Ureter (tissue), 1 donor: Measurements from ENCODE around the gene RIN3. TPM values are rescaled to one million over a fixed set of nuclear protein-coding genes. Genes with fewer than 3 reads are reported as not detected.

Experiments
- DNase-seq: peaks from one replicate; pipeline ENCODE4 v3.0.0-alpha.2; 2020; ENCODE audit warnings: low spot score
- total RNA-seq: library from RNA; stranded (reverse); gene quantifications from one replicate; pipeline ENCODE4 v1.2.4, GENCODE V29; 2023
- donor health status: DM: yes; HTN: yes; CAD: no.

Gene RIN3
- 27.3 TPM for total RNA-seq

- DNase-seq, result peak; percentile 65
Observed at GRCh38 chr14:92513204-92513965, at the start of gene RIN3. RIN3 (plus strand) TSS chr14:92513781; CDS start chr14:92513933, 152 bp downstream.

DNA sequence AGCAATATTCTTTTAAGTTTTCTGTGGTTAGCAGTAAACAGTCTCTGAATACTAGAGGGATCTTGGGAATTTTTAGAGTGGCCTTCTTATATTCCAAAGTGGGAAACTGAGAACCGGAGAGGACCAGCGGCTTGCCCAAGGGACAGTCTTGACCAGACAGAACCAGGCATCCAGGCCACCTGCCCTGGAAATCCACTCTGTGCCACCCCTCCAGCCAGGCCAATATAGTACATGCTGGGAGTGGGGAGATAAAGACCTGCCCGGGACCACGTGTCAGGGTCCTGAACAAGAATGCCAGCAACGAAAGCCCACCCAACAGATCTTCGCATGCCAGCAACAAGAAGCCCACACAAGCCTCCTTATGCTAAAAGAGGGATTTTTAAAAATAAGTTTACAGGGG is 49.4 kb upstream of the RIN3 start:
- DNase-seq, result peak; percentile 32

GRCh38 chr14:92464716-92465115 is 48.9 kb upstream of the RIN3 start:
- peak; percentile 41 for DNase-seq

- DNase-seq, result peak; percentile 32
Observed at GRCh38 chr14:92465353-92466055, 48.1 kb upstream of the RIN3 start.

- peak; percentile 24 for DNase-seq
Observed at GRCh38 chr14:92466059-92466458, 47.5 kb upstream of the RIN3 start.

DNA sequence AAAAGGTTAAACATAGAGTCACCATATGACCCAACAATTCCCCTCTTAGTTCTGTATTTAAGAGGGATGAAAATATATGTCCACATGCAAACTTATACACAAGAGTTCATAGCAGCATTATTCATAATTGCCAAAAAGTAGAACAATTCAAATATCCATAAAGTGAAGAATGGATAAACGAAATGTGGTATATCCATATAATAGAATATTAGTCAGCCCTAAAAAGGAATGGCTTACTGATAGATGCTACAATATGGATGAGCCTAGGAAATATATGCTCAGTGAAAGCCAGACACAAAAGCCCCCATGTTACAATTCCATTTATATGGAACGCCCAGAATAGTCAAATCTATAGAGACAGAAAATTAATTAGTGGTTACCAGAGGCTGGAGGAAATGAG is 44.1 kb upstream of the RIN3 start:
- no peak for DNase-seq

- no peak for DNase-seq
Observed at GRCh38 chr14:92470215-92470614, 43.4 kb upstream of the RIN3 start.

GRCh38 chr14:92470811-92471210 is 42.8 kb upstream of the RIN3 start:
- no peak for DNase-seq

DNA sequence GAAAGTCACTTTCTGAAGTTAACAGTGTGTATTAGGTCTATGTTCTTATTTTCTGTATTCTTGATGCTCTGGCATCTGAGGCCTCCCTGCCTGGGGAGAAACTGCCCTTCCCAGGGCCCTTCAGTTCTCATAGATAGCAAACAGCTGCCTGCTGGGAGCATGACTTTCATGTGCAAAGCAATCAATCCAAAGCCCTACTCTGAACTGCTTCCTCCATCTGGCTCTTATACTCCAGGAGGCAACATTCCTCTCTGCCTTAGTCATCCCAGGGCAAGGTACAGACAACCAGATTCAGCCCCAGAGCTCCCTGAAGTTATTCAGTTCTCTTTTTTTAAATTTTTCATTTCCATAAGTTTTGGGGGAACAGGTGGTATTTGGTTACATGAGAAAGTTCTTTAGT is 41.7 kb upstream of the RIN3 start:
- no peak for DNase-seq

GRCh38 chr14:92472860-92473259 is 40.7 kb upstream of the RIN3 start:
- DNase-seq, result no peak

DNA sequence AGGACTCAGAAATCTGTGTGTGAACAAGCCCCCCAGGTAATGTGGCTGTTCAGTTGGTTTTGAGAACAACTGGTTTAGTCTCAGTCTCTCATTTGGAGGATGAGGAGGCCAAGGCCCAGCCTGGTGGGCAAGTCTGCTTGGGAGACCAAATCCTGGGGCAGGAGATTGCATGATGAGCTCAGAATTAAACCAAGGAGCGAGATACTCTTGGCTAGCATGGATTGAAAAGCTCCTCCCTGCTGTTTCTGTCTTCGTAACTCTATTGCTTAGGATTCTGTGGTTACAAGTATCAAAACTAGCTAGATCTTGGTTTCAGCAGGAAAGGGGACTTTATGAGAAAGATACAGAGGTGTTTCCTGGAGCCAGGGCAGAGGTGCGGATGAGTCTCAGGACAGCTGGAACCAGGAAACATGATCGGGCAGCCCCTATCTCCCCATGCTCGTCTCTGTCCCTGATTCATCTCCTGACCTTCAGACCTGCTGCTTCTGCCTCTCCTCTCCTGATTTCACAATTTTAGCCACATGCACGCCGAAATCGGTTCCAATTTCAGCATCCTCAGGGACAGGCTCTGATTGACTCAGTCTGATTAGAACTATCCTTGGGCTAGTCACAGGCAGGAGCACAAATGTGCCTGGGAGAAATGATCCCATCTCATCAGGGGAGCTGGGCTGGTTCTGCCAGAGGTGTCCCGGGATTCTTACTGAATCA is 40.2 kb upstream of the RIN3 start:
- peak; percentile 54 for DNase-seq

GRCh38 chr14:92473969-92474535 is 39.5 kb upstream of the RIN3 start:
- DNase-seq, result peak; percentile 25

- DNase-seq, result no peak
Observed at GRCh38 chr14:92475037-92475436, 38.5 kb upstream of the RIN3 start.

- DNase-seq, result peak; percentile 65
Observed at GRCh38 chr14:92475451-92476187, 38.0 kb upstream of the RIN3 start.

DNA sequence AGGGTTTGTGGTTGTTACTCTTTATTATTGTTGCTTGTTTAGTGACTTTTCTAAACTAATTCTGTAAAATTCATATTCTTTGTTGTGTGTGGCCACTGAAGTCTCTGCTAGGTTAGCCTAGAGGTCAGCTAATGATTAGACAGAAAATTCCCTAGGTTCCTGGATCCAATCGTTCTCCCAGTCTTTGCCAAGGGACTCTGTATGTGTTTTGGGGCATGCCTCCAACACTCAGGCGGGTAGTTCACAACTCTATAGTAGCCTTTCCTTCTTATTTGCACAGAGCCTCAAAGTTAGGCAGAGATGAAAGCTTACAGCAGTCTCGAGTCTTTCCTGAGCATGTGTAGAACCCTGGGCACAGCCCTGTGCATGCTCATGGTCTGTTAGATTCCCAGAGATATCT is 32.7 kb upstream of the RIN3 start:
- DNase-seq, result peak; percentile 19

GRCh38 chr14:92481386-92481785 is 32.2 kb upstream of the RIN3 start:
- DNase-seq, result no peak

DNA sequence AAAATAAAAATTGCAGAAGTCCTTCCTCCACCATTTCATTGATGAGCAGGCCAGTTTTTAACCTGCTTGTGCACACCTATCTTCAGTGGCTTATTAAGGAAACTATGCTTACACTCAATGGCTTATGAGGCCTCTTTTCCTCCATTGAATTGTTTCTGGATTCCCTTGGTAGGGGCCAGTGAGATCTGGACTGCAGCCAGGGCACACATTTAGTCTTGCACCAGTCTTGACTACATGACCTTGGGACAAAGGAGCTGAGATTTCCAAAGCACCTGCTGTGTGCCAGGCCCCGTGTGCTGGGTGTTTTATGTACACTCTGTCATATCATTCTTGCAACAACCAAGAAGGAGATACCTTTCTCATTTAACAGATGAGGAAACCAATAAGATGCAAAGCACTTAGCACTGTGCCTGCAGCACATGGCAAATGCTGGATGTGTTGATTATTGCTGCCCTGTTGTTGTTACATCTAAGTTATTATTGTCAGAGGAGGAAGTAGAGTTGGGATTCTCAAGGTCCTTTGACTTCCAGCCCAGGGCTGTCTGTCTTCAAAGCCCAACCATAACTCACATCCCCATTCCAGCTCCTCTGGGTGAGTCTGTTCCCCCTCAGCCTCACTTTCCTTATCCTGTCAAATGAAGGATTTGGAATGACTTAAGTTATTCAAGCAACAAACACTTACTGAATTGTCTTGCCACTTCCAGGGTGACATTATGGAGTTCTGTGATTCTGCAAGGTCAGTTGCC is 31.6 kb upstream of the RIN3 start:
- DNase-seq, result peak; percentile 13

- peak; percentile 32 for DNase-seq
Observed at GRCh38 chr14:92482621-92483319, 30.8 kb upstream of the RIN3 start.

DNA sequence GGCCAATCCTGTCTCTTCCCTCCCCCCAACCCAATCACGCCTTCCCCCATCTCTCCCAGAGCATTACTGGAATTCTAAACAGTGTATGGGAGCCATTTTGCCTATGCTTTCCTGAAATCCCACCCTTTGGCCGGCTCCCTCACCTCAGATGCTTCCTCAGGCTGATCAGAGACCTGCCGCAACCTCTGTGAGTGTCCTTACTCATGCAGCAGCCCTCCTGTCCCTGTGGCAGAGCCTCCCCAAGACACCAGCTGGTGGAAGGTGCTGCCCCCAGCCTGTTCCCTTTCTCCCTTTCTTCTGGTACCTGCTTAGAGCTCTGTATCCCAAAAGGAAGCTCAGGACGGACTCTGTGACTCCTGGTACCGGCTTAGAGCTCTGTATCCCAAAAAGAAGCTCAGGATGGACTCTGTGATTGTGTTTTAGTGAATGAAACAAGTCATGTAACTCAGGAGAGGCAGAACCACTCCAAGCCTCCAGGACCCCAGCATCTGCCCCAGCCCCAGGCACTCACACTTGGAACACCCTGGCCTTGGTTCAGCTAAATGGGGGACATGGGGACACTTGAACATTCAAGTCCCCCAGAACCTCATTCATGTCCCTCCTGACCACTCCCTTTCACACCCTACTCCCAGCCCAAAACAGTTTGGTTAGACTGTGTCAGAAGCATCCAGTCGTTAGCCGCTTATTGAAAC is 29.3 kb upstream of the RIN3 start:
- no peak for DNase-seq

DNA sequence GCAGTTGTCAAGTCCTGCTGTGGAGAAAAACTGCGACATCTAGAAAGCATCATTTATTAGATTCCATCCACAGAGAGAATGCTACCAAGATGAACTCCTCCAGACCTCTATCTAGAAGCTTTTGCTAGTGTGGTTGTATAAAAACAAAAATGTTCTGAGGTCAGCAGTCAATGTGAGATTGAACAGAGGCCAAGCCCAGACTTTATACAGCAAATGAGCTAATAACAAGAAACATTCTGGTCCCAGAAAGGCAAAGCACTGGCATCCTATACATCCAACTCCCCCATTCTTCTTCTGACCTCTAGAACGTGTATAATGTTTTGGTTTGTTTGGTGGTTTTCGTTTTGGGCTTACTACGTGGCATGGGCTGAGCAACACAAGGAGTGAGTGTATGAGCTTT is 26.7 kb upstream of the RIN3 start:
- DNase-seq, result no peak
